ENCODE data around the gene HDAC11. TPM values are rescaled to one million over a fixed set of nuclear protein-coding genes. Genes with fewer than 3 reads are reported as not detected.
A peak's percentile ranks its signal among the peaks of the same experiment; 100 is the strongest.
"Not testable (repeated sequence)": the region's sequence is repeated elsewhere in the genome, so short reads cannot be mapped to it uniquely, and the experiment has no call there.

HDAC11 gene
- 13.4 and 40.4 TPM in 2 replicates for total RNA-seq (2014; rRNA removed; shearing (Covaris generic); ENCODE audit: low replicate concordance)

- DNase-seq = peak; percentile 95
- no peaks in the 10 kb centered on the region for H3K36me3 ChIP-seq
- no peaks in the 10 kb centered on the region for H3K27me3 ChIP-seq
- H3K4me3 ChIP-seq = peak within 1 kb of the TSS; percentile 64
- no peaks in the 10 kb centered on the region for H3K9me3 ChIP-seq
Measured at GRCh38 chr3:13479582-13480339, at the start of gene HDAC11. Gene HDAC11 (plus strand): TSS chr3:13480306. CDS start chr3:13480348, 42 bp downstream.

- not testable (repeated sequence) for H3K9me3 ChIP-seq, H3K27me3 ChIP-seq, H3K36me3 ChIP-seq, DNase-seq, H3K4me3 ChIP-seq
Measured at GRCh38 chr3:13430411-13430875, 49.7 kb upstream of the HDAC11 start.

GRCh38 chr3:13432093-13432492, 48.0 kb upstream of the HDAC11 start:
- no peaks in the 10 kb centered on the region for H3K36me3 ChIP-seq
- H3K9me3 ChIP-seq = no peaks in the 10 kb centered on the region
- no peaks in the 10 kb centered on the region for H3K27me3 ChIP-seq
- no peak overlapping the region for H3K4me3 ChIP-seq
- DNase-seq = no peak

- Histone ChIP-seq H3K9me3 (no peaks in the 10 kb centered on the region), H3K36me3 (no peaks in the 10 kb centered on the region), H3K27me3 (no peaks in the 10 kb centered on the region), H3K4me3 (no peak overlapping the region)
- DNase-seq = no peak
Measured at GRCh38 chr3:13433912-13434311, 46.2 kb upstream of the HDAC11 start.

GRCh38 chr3:13436213-13436612, 43.9 kb upstream of the HDAC11 start:
- H3K9me3 ChIP-seq, DNase-seq, H3K36me3 ChIP-seq, H3K27me3 ChIP-seq, H3K4me3 ChIP-seq: not testable (repeated sequence)

GRCh38 chr3:13440204-13440817, 39.8 kb upstream of the HDAC11 start:
- Histone ChIP-seq H3K9me3 (no peaks in the 10 kb centered on the region), H3K4me3 (no peak overlapping the region), H3K36me3 (no peaks in the 10 kb centered on the region), H3K27me3 (no peaks in the 10 kb centered on the region)
- no peak for DNase-seq

GRCh38 chr3:13442882-13443281, 37.2 kb upstream of the HDAC11 start:
- not testable (repeated sequence) for H3K27me3 ChIP-seq, H3K9me3 ChIP-seq, H3K36me3 ChIP-seq, H3K4me3 ChIP-seq, DNase-seq

GRCh38 chr3:13451301-13451673, 28.8 kb upstream of the HDAC11 start:
- Histone ChIP-seq H3K27me3 (no peaks in the 10 kb centered on the region), H3K36me3 (no peaks in the 10 kb centered on the region), H3K9me3 (no peaks in the 10 kb centered on the region), H3K4me3 (peak overlapping the region; percentile 50)
- DNase-seq = peak; percentile 26

GRCh38 chr3:13452490-13453335, 27.4 kb upstream of the HDAC11 start:
- H3K9me3 ChIP-seq = no peaks in the 10 kb centered on the region
- no peak for DNase-seq
- peak overlapping the region; percentile 50 for H3K4me3 ChIP-seq
- no peaks in the 10 kb centered on the region for H3K36me3 ChIP-seq
- H3K27me3 ChIP-seq = no peaks in the 10 kb centered on the region

GRCh38 chr3:13455644-13456043, 24.5 kb upstream of the HDAC11 start:
- no peaks in the 10 kb centered on the region for H3K36me3 ChIP-seq
- H3K9me3 ChIP-seq = no peaks in the 10 kb centered on the region
- H3K27me3 ChIP-seq = no peaks in the 10 kb centered on the region
- no peak for DNase-seq
- no peak overlapping the region for H3K4me3 ChIP-seq

GRCh38 chr3:13457593-13457992, 22.5 kb upstream of the HDAC11 start:
- Histone ChIP-seq H3K36me3 (no peaks in the 10 kb centered on the region), H3K4me3 (no peak overlapping the region), H3K9me3 (no peaks in the 10 kb centered on the region), H3K27me3 (no peaks in the 10 kb centered on the region)
- no peak for DNase-seq

- no peaks in the 10 kb centered on the region for H3K9me3 ChIP-seq
- no peaks in the 10 kb centered on the region for H3K27me3 ChIP-seq
- no peak overlapping the region for H3K4me3 ChIP-seq
- H3K36me3 ChIP-seq = no peaks in the 10 kb centered on the region
- DNase-seq = no peak
Measured at GRCh38 chr3:13459605-13460340, 20.3 kb upstream of the HDAC11 start.

- H3K27me3 ChIP-seq = no peaks in the 10 kb centered on the region
- DNase-seq = no peak
- no peaks in the 10 kb centered on the region for H3K9me3 ChIP-seq
- no peak overlapping the region for H3K4me3 ChIP-seq
- H3K36me3 ChIP-seq = no peaks in the 10 kb centered on the region
Measured at GRCh38 chr3:13460341-13460736, 19.8 kb upstream of the HDAC11 start.

GRCh38 chr3:13461169-13462124, 18.7 kb upstream of the HDAC11 start:
- Histone ChIP-seq H3K27me3 (no peaks in the 10 kb centered on the region), H3K36me3 (no peaks in the 10 kb centered on the region), H3K9me3 (no peaks in the 10 kb centered on the region), H3K4me3 (no peak overlapping the region)
- no peak for DNase-seq

GRCh38 chr3:13462125-13462629, 17.9 kb upstream of the HDAC11 start:
- Histone ChIP-seq H3K36me3 (no peaks in the 10 kb centered on the region), H3K27me3 (no peaks in the 10 kb centered on the region), H3K4me3 (no peak overlapping the region), H3K9me3 (no peaks in the 10 kb centered on the region)
- DNase-seq = no peak

Data from MG63 (cell line).